ENCODE data around the gene ROR1.

DNA sequence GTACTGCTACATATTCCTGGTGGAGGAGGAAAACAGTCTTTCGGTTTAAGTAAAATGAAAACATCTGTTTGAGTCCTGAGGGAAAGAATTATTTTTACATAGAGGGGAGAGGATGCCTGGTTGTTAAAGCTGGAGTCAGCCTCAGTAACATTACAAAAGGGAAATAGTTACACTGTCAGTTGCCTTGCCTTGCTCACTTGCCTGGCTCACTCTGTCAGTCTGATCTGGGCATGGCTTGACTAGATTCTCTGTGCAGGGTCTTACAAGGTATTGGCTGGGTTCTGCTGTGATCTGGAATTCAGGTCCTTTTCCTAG lies 421.2 kb downstream of the ROR1 start:
- TF ChIP-seq CTCF (IDR thresholded peaks at IDR 0.05) (no peak), POLR2A (IDR thresholded peaks at IDR 0.05) (no peak)

Data from testis (tissue), 2 donors.